CD14-positive monocyte (primary cell): ENCODE data around the gene EDIL3. TPM values are rescaled to one million over a fixed set of nuclear protein-coding genes. Genes with fewer than 3 reads are reported as not detected.

ENCODE experiments used
- DNase-seq, 3 donors: peaks; one replicate each; pipeline ENCODE4 v3.0.0-alpha.2; 2011 to 2022
- H2AFZ ChIP-seq: 2 replicates; pipeline ENCODE4 v1.6.0; 2012; ENCODE audit warnings: mild to moderate bottlenecking, low read depth, low read length, inconsistent platforms; ENCODE audit not compliant: insufficient read depth, poor library complexity, severe bottlenecking
- H3K27ac ChIP-seq, 2 donors: 1 replicate in 1 of 2; 2 replicates in 1 of 2; pipeline ENCODE4 v1.5.1; 2012 to 2013; ENCODE audit warnings: low read length in 2 of 2, control low read depth in 1 of 2, inconsistent platforms in 1 of 2, low read depth in 1 of 2, mild to moderate bottlenecking in 1 of 2
- H3K27me3 ChIP-seq, 2 donors: one replicate each; pipeline versions ENCODE4 v1.6.0 to v1.6.1; 2011 to 2013; ENCODE audit warnings: low read length in 2 of 2; ENCODE audit not compliant: control insufficient read depth in 2 of 2, insufficient read depth in 2 of 2
- H3K36me3 ChIP-seq, 2 donors: replicated peaks in 1 of 2; 1 replicate in 1 of 2; 2 replicates in 1 of 2; pipeline versions ENCODE4 v1.5.1 to v1.6.1; 2012 to 2013; ENCODE audit warnings: low read length in 2 of 2, control low read depth in 1 of 2, inconsistent platforms in 1 of 2, mild to moderate bottlenecking in 1 of 2; ENCODE audit not compliant: insufficient read depth in 2 of 2, control insufficient read depth in 1 of 2
- H3K4me1 ChIP-seq, 2 donors: 1 replicate in 1 of 2; 2 replicates in 1 of 2; pipeline versions ENCODE4 v1.5.1 to v1.6.1; 2012 to 2013; ENCODE audit warnings: low read length in 2 of 2, control low read depth in 1 of 2, inconsistent platforms in 1 of 2, mild to moderate bottlenecking in 1 of 2, moderate library complexity in 1 of 2; ENCODE audit not compliant: insufficient read depth in 2 of 2, control insufficient read depth in 1 of 2
- H3K4me2 ChIP-seq: replicated peaks from 2 replicates; pipeline ENCODE3; 2012; ENCODE audit warnings: low read length, moderate library complexity, mild to moderate bottlenecking; ENCODE audit not compliant: poor library complexity, severe bottlenecking; ENCODE audit errors: extremely low read depth
- H3K4me3 ChIP-seq, 3 experiments: fragments of 200-600 bp in 1 of 3; sonication (generic) in 1 of 3; replicated peaks in 1 of 3; 1 replicate in 2 of 3; 2 replicates in 1 of 3; pipeline ENCODE4 v1.5.1; 2011 to 2013; ENCODE audit warnings: low read length in 3 of 3, mild to moderate bottlenecking in 3 of 3, control low read depth in 2 of 3, low read depth in 2 of 3, inconsistent platforms in 1 of 3, moderate library complexity in 1 of 3
- H3K79me2 ChIP-seq: 2 replicates; pipeline ENCODE4 v1.6.0; 2012; ENCODE audit warnings: mild to moderate bottlenecking, control low read depth, inconsistent platforms, low read length, moderate library complexity; ENCODE audit not compliant: insufficient read depth
- H3K9ac ChIP-seq: 2 replicates; pipeline ENCODE4 v1.6.0; 2017; ENCODE audit warnings: low read length, mild to moderate bottlenecking; ENCODE audit not compliant: insufficient read depth, poor library complexity, severe bottlenecking
- H3K9me3 ChIP-seq, 2 donors: replicated peaks in 1 of 2; 1 replicate in 1 of 2; 2 replicates in 1 of 2; pipeline versions ENCODE4 v1.5.1 to v1.6.1; 2012 to 2013; ENCODE audit warnings: low read length in 2 of 2, control low read depth in 1 of 2; ENCODE audit not compliant: control insufficient read depth in 1 of 2, insufficient read depth in 1 of 2
- H4K20me1 ChIP-seq: 2 replicates; pipeline ENCODE4 v1.6.0; 2012; ENCODE audit warnings: mild to moderate bottlenecking, low read length, control low read depth, moderate library complexity; ENCODE audit not compliant: insufficient read depth
- H3K27ac Mint-ChIP-seq, 7 donors: one replicate each; pipeline ENCODE4 v1.8.0; 2020; ENCODE audit warnings: mild to moderate bottlenecking in 7 of 7, mixed read lengths in 7 of 7, moderate library complexity in 6 of 7, inconsistent platforms in 2 of 7
- H3K27me3 Mint-ChIP-seq, 3 donors: one replicate each; pipeline ENCODE4 v1.8.0; 2021 to 2022; ENCODE audit warnings: low read depth in 3 of 3, mild to moderate bottlenecking in 3 of 3, mixed read lengths in 3 of 3, moderate library complexity in 3 of 3, inconsistent platforms in 1 of 3
- H3K36me3 Mint-ChIP-seq, 2 donors: one replicate each; pipeline ENCODE4 v1.8.0; 2020; ENCODE audit warnings: mixed read lengths in 2 of 2, inconsistent platforms in 1 of 2, mild to moderate bottlenecking in 1 of 2
- H3K4me1 Mint-ChIP-seq: one replicate; pipeline ENCODE4 v1.8.0; 2020; ENCODE audit warnings: mild to moderate bottlenecking, mixed read lengths
- H3K4me3 Mint-ChIP-seq, 2 donors: one replicate each; pipeline ENCODE4 v1.8.0; 2020; ENCODE audit warnings: mild to moderate bottlenecking in 2 of 2, mixed read lengths in 2 of 2, moderate library complexity in 1 of 2
- H3K9me3 Mint-ChIP-seq, 7 donors: one replicate each; pipeline ENCODE4 v1.8.0; 2020 to 2022; ENCODE audit warnings: mixed read lengths in 7 of 7, mild to moderate bottlenecking in 6 of 7, moderate library complexity in 6 of 7, inconsistent platforms in 2 of 7
- WGBS: methylation state at CpG from one replicate; pipeline ENCODE4 v1.1.5; 2013; ENCODE audit warnings: missing lambda C conversion rate; ENCODE audit not compliant: insufficient coverage; 5-methylcytosine and 5-hydroxymethylcytosine counted together
- intact Hi-C, 2 donors: fragments of 100-400 bp; cut with micrococcal nuclease; formaldehyde crosslinking; loops; one replicate each; pipeline versions ENCODE4 v1.15.0 to v1.15.1; 2023
- polyA plus RNA-seq, 3 donors: library from polyadenylated mRNA; depleted of rRNA in 1 of 3; unstranded in 2 of 3; stranded (reverse) in 1 of 3; fragments of 300-500 nt in 2 of 3; fragments of >200 nt in 1 of 3; fragmentation: Illumina TruSeq in 2 of 3; gene quantifications; 1 replicate in 2 of 3; 2 replicates in 1 of 3; pipeline ENCODE4 v1.2.3, GENCODE V29; 2012 to 2021
- TF ChIP-seq, protein P1 (sequence below): fragments of 200-600 bp; IDR thresholded peaks from one replicate; pipeline ENCODE4 v1.8.0; 2022; ENCODE audit warnings: antibody characterized with exemption, mild to moderate bottlenecking

EDIL3 gene
- polyA plus RNA-seq, 3 donors = 0.09 TPM; not detected in 2

DNA sequence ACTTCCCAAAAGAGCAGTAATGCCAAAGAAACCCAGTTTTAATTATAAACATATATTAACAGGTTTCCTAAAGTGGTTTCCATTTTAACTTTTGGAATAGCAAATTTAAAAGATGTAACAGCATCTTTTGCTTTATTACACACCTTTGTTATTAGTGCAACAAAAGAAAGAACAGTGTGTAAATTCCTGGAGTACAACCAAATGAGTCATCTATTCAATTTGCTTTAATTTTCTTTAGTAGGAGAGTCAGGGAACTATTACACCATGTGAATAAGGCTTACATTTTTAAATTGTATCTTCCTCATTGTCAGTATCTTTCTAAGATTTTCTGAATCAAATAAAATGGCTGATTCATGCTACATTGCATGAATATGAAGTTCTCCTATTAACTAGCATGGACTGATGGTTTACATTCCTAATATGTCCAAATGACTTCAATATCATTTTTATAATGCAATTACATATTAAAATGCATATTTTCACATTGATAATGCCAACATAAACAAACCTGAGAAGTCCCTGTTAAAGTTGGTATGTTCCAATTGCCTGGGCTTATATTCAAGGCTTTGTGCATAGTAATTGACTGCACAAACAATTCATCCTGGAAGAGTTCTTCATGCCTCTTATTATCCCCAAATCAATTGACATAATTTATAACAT is 22.5 kb downstream of the EDIL3 start:
- Mint-ChIP-seq H3K4me3 (no peak overlapping the region), H3K4me1 (no peaks in the 10 kb centered on the region), H3K27me3 (peaks cover 0 to 1% (median 0%) of the 10 kb centered on the region in 3 donors), H3K9me3 (peaks cover 0 to 3% (median 0%) of the 10 kb centered on the region in 7 donors), H3K36me3 (no peaks in the 10 kb centered on the region), H3K27ac (no peak overlapping the region)
- H3K27ac ChIP-seq = no peak overlapping the region
- H4K20me1 ChIP-seq = no peaks in the 10 kb centered on the region
- DNase-seq = no peak
- no peak overlapping the region for H3K4me3 ChIP-seq
- TF ChIP-seq, protein P1, sequence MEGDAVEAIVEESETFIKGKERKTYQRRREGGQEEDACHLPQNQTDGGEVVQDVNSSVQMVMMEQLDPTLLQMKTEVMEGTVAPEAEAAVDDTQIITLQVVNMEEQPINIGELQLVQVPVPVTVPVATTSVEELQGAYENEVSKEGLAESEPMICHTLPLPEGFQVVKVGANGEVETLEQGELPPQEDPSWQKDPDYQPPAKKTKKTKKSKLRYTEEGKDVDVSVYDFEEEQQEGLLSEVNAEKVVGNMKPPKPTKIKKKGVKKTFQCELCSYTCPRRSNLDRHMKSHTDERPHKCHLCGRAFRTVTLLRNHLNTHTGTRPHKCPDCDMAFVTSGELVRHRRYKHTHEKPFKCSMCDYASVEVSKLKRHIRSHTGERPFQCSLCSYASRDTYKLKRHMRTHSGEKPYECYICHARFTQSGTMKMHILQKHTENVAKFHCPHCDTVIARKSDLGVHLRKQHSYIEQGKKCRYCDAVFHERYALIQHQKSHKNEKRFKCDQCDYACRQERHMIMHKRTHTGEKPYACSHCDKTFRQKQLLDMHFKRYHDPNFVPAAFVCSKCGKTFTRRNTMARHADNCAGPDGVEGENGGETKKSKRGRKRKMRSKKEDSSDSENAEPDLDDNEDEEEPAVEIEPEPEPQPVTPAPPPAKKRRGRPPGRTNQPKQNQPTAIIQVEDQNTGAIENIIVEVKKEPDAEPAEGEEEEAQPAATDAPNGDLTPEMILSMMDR = no peak
- no peak overlapping the region for H3K9ac ChIP-seq
- no peaks in the 10 kb centered on the region for H3K4me1 ChIP-seq
- H2AFZ ChIP-seq = no peak overlapping the region
- H3K79me2 ChIP-seq = no peaks in the 10 kb centered on the region
- intact Hi-C loops = no loop called here
- H3K27me3 ChIP-seq = no peaks in the 10 kb centered on the region
- H3K36me3 ChIP-seq = no peaks in the 10 kb centered on the region
- no peak overlapping the region for H3K4me2 ChIP-seq
- H3K9me3 ChIP-seq = no peaks in the 10 kb centered on the region

DNA sequence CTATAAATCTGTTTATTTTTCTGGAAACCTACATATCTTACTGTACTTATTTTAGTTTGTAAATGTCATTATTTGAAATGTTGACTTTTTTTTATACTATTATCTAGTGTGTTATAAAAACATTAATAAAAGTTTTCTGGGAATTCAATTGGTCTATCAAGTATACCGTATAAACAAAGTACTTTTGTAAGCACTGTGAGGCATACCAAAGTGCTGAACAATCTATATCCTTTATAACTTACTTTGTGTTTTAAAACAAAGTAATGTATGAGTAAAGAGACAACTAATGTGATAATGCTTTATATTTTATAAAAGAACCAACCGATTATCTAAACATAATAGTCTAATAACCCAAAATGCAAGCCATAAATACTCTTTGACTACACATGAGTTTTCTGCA is 23.1 kb downstream of the EDIL3 start:
- Histone ChIP-seq H2AFZ (no peak overlapping the region), H3K4me1 (no peaks in the 10 kb centered on the region), H3K36me3 (no peaks in the 10 kb centered on the region), H3K27me3 (no peaks in the 10 kb centered on the region), H4K20me1 (no peaks in the 10 kb centered on the region), H3K4me3 (no peak overlapping the region), H3K9me3 (no peaks in the 10 kb centered on the region), H3K4me2 (no peak overlapping the region), H3K79me2 (no peaks in the 10 kb centered on the region), H3K9ac (no peak overlapping the region), H3K27ac (no peak overlapping the region)
- no peak overlapping the region for H3K4me3 Mint-ChIP-seq
- WGBS = no CpG with 5 or more reads among the region's 2 CpGs
- no peak for DNase-seq
- TF ChIP-seq, protein P1 = no peak
- H3K27me3 Mint-ChIP-seq = peaks cover 0 to 1% (median 0%) of the 10 kb centered on the region in 3 donors
- H3K9me3 Mint-ChIP-seq = peaks cover 0 to 3% (median 0%) of the 10 kb centered on the region in 7 donors
- H3K27ac Mint-ChIP-seq = no peak overlapping the region
- no peaks in the 10 kb centered on the region for H3K36me3 Mint-ChIP-seq
- intact Hi-C loops = no loop called here
- H3K4me1 Mint-ChIP-seq = no peaks in the 10 kb centered on the region
